ENCODE measurements around the gene KCNIP3. TPM values are rescaled to one million over a fixed set of nuclear protein-coding genes. Genes with fewer than 3 reads are reported as not detected.

The KCNIP3 gene
- total RNA-seq, 2 donors from 2014 or later: 12.5 to 22.1 TPM

DNA sequence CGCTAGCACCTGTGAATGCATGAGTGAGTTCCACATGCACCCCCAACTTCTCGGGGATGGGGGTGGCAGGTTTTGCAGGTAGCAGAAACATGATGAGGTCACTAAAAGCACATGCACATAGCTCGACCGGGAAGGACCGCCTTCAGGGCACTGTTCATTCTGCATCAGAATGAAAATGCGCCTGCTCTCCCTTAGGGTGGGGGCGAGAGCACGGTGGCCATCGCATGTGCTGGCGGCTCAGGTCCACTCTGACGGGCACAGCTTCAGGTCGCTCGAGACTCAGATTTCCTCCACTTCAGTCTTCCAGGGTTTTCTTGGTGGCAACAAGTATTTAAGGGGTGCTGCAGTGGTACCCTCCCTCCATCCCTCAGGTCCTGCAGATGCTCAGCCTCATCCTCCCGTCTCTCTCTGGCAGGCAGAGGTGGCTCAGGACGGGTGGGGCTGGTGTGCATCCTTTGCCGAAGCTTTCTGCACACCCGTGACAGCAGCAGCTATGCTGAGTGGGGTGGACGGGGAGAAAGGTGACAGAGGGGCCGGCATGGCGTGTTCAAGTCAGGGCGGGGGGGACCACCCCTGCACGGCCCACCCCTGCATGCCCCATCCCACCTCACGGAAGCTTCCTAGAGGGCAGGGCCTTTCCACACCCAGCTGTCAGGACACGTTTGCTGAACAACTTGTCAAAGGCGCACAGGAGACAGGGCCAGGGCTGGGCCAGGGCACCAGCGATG, 14.8 kb downstream of the KCNIP3 start:
- no peak overlapping the region for H3K27ac ChIP-seq
- no peaks in the 10 kb centered on the region for H3K27me3 ChIP-seq (replicated peaks; ENCODE audit: insufficient read depth)
- DNase-seq (ENCODE audit: low spot score) (no peak), ATAC-seq (ENCODE audit: insufficient number of reproducible peaks, low FRiP score, low read depth) (no peak)
- H3K4me3 ChIP-seq: no peak overlapping the region
- no peaks in the 10 kb centered on the region for H3K36me3 ChIP-seq
- H3K4me1 ChIP-seq (ENCODE audit: control insufficient read depth in 1 of 2, low read depth in 2 of 2): peaks cover 3 to 12% of the 10 kb centered on the region in 2 donors
- TF ChIP-seq, protein P1, sequence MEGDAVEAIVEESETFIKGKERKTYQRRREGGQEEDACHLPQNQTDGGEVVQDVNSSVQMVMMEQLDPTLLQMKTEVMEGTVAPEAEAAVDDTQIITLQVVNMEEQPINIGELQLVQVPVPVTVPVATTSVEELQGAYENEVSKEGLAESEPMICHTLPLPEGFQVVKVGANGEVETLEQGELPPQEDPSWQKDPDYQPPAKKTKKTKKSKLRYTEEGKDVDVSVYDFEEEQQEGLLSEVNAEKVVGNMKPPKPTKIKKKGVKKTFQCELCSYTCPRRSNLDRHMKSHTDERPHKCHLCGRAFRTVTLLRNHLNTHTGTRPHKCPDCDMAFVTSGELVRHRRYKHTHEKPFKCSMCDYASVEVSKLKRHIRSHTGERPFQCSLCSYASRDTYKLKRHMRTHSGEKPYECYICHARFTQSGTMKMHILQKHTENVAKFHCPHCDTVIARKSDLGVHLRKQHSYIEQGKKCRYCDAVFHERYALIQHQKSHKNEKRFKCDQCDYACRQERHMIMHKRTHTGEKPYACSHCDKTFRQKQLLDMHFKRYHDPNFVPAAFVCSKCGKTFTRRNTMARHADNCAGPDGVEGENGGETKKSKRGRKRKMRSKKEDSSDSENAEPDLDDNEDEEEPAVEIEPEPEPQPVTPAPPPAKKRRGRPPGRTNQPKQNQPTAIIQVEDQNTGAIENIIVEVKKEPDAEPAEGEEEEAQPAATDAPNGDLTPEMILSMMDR (IDR thresholded peaks at IDR 0.05): no peak
- H3K9me3 ChIP-seq: no peaks in the 10 kb centered on the region

DNA sequence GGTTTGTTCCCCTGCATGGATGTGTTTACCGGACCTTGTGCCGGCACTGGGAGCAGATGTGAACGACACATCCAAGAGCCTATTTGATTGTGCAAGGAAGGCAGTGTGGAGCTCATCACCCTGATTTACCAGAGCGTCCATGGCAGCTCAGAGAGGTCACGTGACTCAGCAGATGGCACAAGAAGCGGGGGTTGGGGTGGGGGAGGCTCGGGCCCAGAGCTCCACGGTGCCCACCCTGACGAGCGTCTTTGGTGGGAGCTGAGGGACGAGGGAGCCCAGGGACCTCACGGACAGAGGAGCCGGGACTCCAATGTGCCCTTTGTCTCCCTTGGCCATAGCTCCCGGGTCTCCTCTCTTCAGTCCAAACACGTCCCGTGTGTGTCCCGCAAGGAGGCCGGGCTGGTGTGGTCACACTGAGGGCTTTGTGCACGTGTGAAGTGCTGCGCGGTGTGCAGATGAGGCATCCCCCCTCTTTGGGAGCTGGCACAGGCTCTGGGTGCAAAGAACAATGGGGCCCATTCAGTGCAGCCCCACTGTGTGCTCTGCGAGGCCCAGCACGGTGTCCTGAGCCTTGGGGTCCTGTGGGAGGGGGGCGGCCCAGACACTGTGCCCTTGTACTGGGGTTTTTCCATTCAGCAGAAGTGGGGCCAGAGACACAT, 15.5 kb downstream of the KCNIP3 start:
- ATAC-seq (ENCODE audit: insufficient number of reproducible peaks, low FRiP score, low read depth): no peak
- TF ChIP-seq, protein P1 (IDR thresholded peaks at IDR 0.05): no peak

DNA sequence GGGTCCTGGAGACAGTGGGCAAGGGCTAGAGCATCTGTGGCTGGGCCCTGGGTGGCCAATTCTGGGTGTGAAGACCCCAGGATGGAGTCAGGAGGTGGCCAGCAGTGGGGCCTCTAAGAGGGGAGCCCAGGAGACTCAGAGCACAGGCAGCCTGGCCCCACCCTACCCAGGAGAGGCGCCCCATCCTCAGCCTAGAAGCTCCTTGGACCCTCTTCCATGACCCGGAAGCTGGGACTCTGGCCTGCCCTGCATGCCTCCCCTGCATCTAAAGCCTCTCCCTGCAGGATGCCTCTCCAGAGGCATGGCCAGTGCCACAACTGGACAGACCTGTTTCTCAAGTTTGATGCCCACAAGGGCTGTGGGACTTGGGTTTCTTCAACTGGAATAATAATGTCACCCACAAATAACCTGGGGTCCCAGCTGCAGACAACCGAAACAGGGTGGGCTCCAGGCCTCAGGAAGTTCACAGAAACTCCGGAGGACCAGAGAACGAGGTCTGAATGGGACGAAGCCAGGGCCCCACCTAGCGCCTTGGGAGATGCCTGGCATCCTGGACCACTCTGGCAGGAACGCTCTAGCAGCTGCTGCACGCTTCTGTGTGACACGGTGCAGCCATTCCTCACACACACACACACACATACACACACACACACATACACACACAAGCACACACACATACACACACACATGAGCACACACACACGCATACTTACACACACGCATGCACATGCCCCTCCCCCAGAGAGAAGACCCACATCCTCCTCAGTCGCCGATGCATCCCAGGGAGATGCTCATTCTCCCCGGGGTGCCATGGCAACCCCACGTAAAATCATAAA, 16.4 kb downstream of the KCNIP3 start:
- DNase-seq (ENCODE audit: low spot score) (no peak), ATAC-seq (ENCODE audit: insufficient number of reproducible peaks, low FRiP score, low read depth) (no peak)
- Histone ChIP-seq H3K4me1 (ENCODE audit: control insufficient read depth in 1 of 2, low read depth in 2 of 2) (peaks cover 4 to 14% of the 10 kb centered on the region in 2 donors), H3K27ac (no peak overlapping the region), H3K36me3 (no peaks in the 10 kb centered on the region), H3K27me3 (replicated peaks; ENCODE audit: insufficient read depth) (no peaks in the 10 kb centered on the region), H3K4me3 (no peak overlapping the region), H3K9me3 (no peaks in the 10 kb centered on the region)
- TF ChIP-seq, protein P1 (IDR thresholded peaks at IDR 0.05): no peak

More for the DNA sequence above, 15.5 kb downstream of the KCNIP3 start:
- peaks cover 4 to 14% of the 10 kb centered on the region in 2 donors for H3K4me1 ChIP-seq (ENCODE audit: control insufficient read depth in 1 of 2, low read depth in 2 of 2)
- no peak for DNase-seq (ENCODE audit: low spot score)
- no peak overlapping the region for H3K27ac ChIP-seq
- no peaks in the 10 kb centered on the region for H3K27me3 ChIP-seq (replicated peaks; ENCODE audit: insufficient read depth)
- H3K4me3 ChIP-seq: no peak overlapping the region
- H3K9me3 ChIP-seq: no peaks in the 10 kb centered on the region
- no peaks in the 10 kb centered on the region for H3K36me3 ChIP-seq

- Histone ChIP-seq H3K27ac (no peak overlapping the region), H3K27me3 (replicated peaks; ENCODE audit: insufficient read depth) (no peaks in the 10 kb centered on the region), H3K4me1 (ENCODE audit: control insufficient read depth in 1 of 2, low read depth in 2 of 2) (peaks cover 4 to 14% of the 10 kb centered on the region in 2 donors), H3K36me3 (no peaks in the 10 kb centered on the region), H3K9me3 (no peaks in the 10 kb centered on the region), H3K4me3 (no peak overlapping the region)
- ATAC-seq (ENCODE audit: insufficient number of reproducible peaks, low FRiP score, low read depth): no peak
- TF ChIP-seq, protein P1 (IDR thresholded peaks at IDR 0.05): no peak
- no peak for DNase-seq (ENCODE audit: low spot score)
These were observed 17.4 kb downstream of the KCNIP3 start for GRCh38 chr2:95314598-95314963.

Measured in thoracic aorta (tissue), 2 donors.